ENCODE measurements around the gene MB.
A peak's percentile ranks its signal among the peaks of the same experiment; 100 is the strongest.

GRCh38 chr22:35617137-35617755 is at the start of gene MB:
- TF ChIP-seq, protein P1, sequence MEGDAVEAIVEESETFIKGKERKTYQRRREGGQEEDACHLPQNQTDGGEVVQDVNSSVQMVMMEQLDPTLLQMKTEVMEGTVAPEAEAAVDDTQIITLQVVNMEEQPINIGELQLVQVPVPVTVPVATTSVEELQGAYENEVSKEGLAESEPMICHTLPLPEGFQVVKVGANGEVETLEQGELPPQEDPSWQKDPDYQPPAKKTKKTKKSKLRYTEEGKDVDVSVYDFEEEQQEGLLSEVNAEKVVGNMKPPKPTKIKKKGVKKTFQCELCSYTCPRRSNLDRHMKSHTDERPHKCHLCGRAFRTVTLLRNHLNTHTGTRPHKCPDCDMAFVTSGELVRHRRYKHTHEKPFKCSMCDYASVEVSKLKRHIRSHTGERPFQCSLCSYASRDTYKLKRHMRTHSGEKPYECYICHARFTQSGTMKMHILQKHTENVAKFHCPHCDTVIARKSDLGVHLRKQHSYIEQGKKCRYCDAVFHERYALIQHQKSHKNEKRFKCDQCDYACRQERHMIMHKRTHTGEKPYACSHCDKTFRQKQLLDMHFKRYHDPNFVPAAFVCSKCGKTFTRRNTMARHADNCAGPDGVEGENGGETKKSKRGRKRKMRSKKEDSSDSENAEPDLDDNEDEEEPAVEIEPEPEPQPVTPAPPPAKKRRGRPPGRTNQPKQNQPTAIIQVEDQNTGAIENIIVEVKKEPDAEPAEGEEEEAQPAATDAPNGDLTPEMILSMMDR (IDR thresholded peaks at IDR 0.05 in 4 of 5, conservative IDR thresholded peaks at IDR 0.05 in 1 of 5): peak in 2 of 5 experiments; percentile 16 to 25
- peak; percentile 48 to 77 for TF ChIP-seq POLR2A (IDR thresholded peaks at IDR 0.05)
